CD14-positive monocyte (primary cell): ENCODE data around the gene RAPH1. TPM values are rescaled to one million over a fixed set of nuclear protein-coding genes. Genes with fewer than 3 reads are reported as not detected.

ENCODE experiments used
- DNase-seq, 3 donors: peaks; one replicate each; pipeline ENCODE4 v3.0.0-alpha.2; 2011 to 2022
- H2AFZ ChIP-seq: 2 replicates; pipeline ENCODE4 v1.6.0; 2012; ENCODE audit warnings: mild to moderate bottlenecking, low read depth, low read length, inconsistent platforms; ENCODE audit not compliant: insufficient read depth, poor library complexity, severe bottlenecking
- H3K27ac ChIP-seq, 2 donors: 1 replicate in 1 of 2; 2 replicates in 1 of 2; pipeline ENCODE4 v1.5.1; 2012 to 2013; ENCODE audit warnings: low read length in 2 of 2, control low read depth in 1 of 2, inconsistent platforms in 1 of 2, low read depth in 1 of 2, mild to moderate bottlenecking in 1 of 2
- H3K27me3 ChIP-seq, 2 donors: one replicate each; pipeline versions ENCODE4 v1.6.0 to v1.6.1; 2011 to 2013; ENCODE audit warnings: low read length in 2 of 2; ENCODE audit not compliant: control insufficient read depth in 2 of 2, insufficient read depth in 2 of 2
- H3K36me3 ChIP-seq, 2 donors: replicated peaks in 1 of 2; 1 replicate in 1 of 2; 2 replicates in 1 of 2; pipeline versions ENCODE4 v1.5.1 to v1.6.1; 2012 to 2013; ENCODE audit warnings: low read length in 2 of 2, control low read depth in 1 of 2, inconsistent platforms in 1 of 2, mild to moderate bottlenecking in 1 of 2; ENCODE audit not compliant: insufficient read depth in 2 of 2, control insufficient read depth in 1 of 2
- H3K4me1 ChIP-seq, 2 donors: 1 replicate in 1 of 2; 2 replicates in 1 of 2; pipeline versions ENCODE4 v1.5.1 to v1.6.1; 2012 to 2013; ENCODE audit warnings: low read length in 2 of 2, control low read depth in 1 of 2, inconsistent platforms in 1 of 2, mild to moderate bottlenecking in 1 of 2, moderate library complexity in 1 of 2; ENCODE audit not compliant: insufficient read depth in 2 of 2, control insufficient read depth in 1 of 2
- H3K4me2 ChIP-seq: replicated peaks from 2 replicates; pipeline ENCODE3; 2012; ENCODE audit warnings: low read length, moderate library complexity, mild to moderate bottlenecking; ENCODE audit not compliant: poor library complexity, severe bottlenecking; ENCODE audit errors: extremely low read depth
- H3K4me3 ChIP-seq, 3 experiments: fragments of 200-600 bp in 1 of 3; sonication (generic) in 1 of 3; replicated peaks in 1 of 3; 1 replicate in 2 of 3; 2 replicates in 1 of 3; pipeline ENCODE4 v1.5.1; 2011 to 2013; ENCODE audit warnings: low read length in 3 of 3, mild to moderate bottlenecking in 3 of 3, control low read depth in 2 of 3, low read depth in 2 of 3, inconsistent platforms in 1 of 3, moderate library complexity in 1 of 3
- H3K79me2 ChIP-seq: 2 replicates; pipeline ENCODE4 v1.6.0; 2012; ENCODE audit warnings: mild to moderate bottlenecking, control low read depth, inconsistent platforms, low read length, moderate library complexity; ENCODE audit not compliant: insufficient read depth
- H3K9ac ChIP-seq: 2 replicates; pipeline ENCODE4 v1.6.0; 2017; ENCODE audit warnings: low read length, mild to moderate bottlenecking; ENCODE audit not compliant: insufficient read depth, poor library complexity, severe bottlenecking
- H3K9me3 ChIP-seq, 2 donors: replicated peaks in 1 of 2; 1 replicate in 1 of 2; 2 replicates in 1 of 2; pipeline versions ENCODE4 v1.5.1 to v1.6.1; 2012 to 2013; ENCODE audit warnings: low read length in 2 of 2, control low read depth in 1 of 2; ENCODE audit not compliant: control insufficient read depth in 1 of 2, insufficient read depth in 1 of 2
- H4K20me1 ChIP-seq: 2 replicates; pipeline ENCODE4 v1.6.0; 2012; ENCODE audit warnings: mild to moderate bottlenecking, low read length, control low read depth, moderate library complexity; ENCODE audit not compliant: insufficient read depth
- H3K27ac Mint-ChIP-seq, 7 donors: one replicate each; pipeline ENCODE4 v1.8.0; 2020; ENCODE audit warnings: mild to moderate bottlenecking in 7 of 7, mixed read lengths in 7 of 7, moderate library complexity in 6 of 7, inconsistent platforms in 2 of 7
- H3K27me3 Mint-ChIP-seq, 3 donors: one replicate each; pipeline ENCODE4 v1.8.0; 2021 to 2022; ENCODE audit warnings: low read depth in 3 of 3, mild to moderate bottlenecking in 3 of 3, mixed read lengths in 3 of 3, moderate library complexity in 3 of 3, inconsistent platforms in 1 of 3
- H3K36me3 Mint-ChIP-seq, 2 donors: one replicate each; pipeline ENCODE4 v1.8.0; 2020; ENCODE audit warnings: mixed read lengths in 2 of 2, inconsistent platforms in 1 of 2, mild to moderate bottlenecking in 1 of 2
- H3K4me1 Mint-ChIP-seq: one replicate; pipeline ENCODE4 v1.8.0; 2020; ENCODE audit warnings: mild to moderate bottlenecking, mixed read lengths
- H3K4me3 Mint-ChIP-seq, 2 donors: one replicate each; pipeline ENCODE4 v1.8.0; 2020; ENCODE audit warnings: mild to moderate bottlenecking in 2 of 2, mixed read lengths in 2 of 2, moderate library complexity in 1 of 2
- H3K9me3 Mint-ChIP-seq, 7 donors: one replicate each; pipeline ENCODE4 v1.8.0; 2020 to 2022; ENCODE audit warnings: mixed read lengths in 7 of 7, mild to moderate bottlenecking in 6 of 7, moderate library complexity in 6 of 7, inconsistent platforms in 2 of 7
- CTCF ChIP-seq: fragments of 200-600 bp; IDR thresholded peaks from one replicate; pipeline ENCODE4 v1.8.0; 2022; ENCODE audit warnings: antibody characterized with exemption, mild to moderate bottlenecking
- WGBS: methylation state at CpG from one replicate; pipeline ENCODE4 v1.1.5; 2013; ENCODE audit warnings: missing lambda C conversion rate; ENCODE audit not compliant: insufficient coverage; 5-methylcytosine and 5-hydroxymethylcytosine counted together
- intact Hi-C, 2 donors: fragments of 100-400 bp; cut with micrococcal nuclease; formaldehyde crosslinking; loops; one replicate each; pipeline versions ENCODE4 v1.15.0 to v1.15.1; 2023
- polyA plus RNA-seq, 3 donors: library from polyadenylated mRNA; depleted of rRNA in 1 of 3; unstranded in 2 of 3; stranded (reverse) in 1 of 3; fragments of 300-500 nt in 2 of 3; fragments of >200 nt in 1 of 3; fragmentation: Illumina TruSeq in 2 of 3; gene quantifications; 1 replicate in 2 of 3; 2 replicates in 1 of 3; pipeline ENCODE4 v1.2.3, GENCODE V29; 2012 to 2021

RAPH1 gene
- polyA plus RNA-seq, 3 donors: 3.8 to 5.1 (median 4.5) TPM

GRCh38 chr2:203548887-203549286 lies 13.8 kb upstream of the RAPH1 start:
- no peaks in the 10 kb centered on the region for H3K9me3 Mint-ChIP-seq
- no peak overlapping the region for H3K9ac ChIP-seq
- H3K27ac Mint-ChIP-seq: no peak overlapping the region
- no peaks in the 10 kb centered on the region for H3K79me2 ChIP-seq
- peaks cover 11% of the 10 kb centered on the region for H3K4me1 Mint-ChIP-seq
- H4K20me1 ChIP-seq: no peaks in the 10 kb centered on the region
- H3K36me3 ChIP-seq: no peaks in the 10 kb centered on the region
- H3K4me3 ChIP-seq: no peak overlapping the region
- no peak overlapping the region for H3K27ac ChIP-seq
- peaks cover 7 to 13% (median 8%) of the 10 kb centered on the region in 3 donors for H3K27me3 Mint-ChIP-seq
- no peak overlapping the region for H3K4me3 Mint-ChIP-seq
- no peak overlapping the region for H3K4me2 ChIP-seq
- H3K36me3 Mint-ChIP-seq: no peaks in the 10 kb centered on the region
- intact Hi-C loops: no loop called here
- no peaks in the 10 kb centered on the region for H3K9me3 ChIP-seq
- TF ChIP-seq CTCF: no peak
- DNase-seq: no peak
- no peaks in the 10 kb centered on the region for H3K27me3 ChIP-seq
- H2AFZ ChIP-seq: no peak overlapping the region
- peaks cover 4 to 5% of the 10 kb centered on the region in 2 donors for H3K4me1 ChIP-seq

GRCh38 chr2:203547356-203547755 lies 12.3 kb upstream of the RAPH1 start:
- no peak overlapping the region for H3K27ac Mint-ChIP-seq
- H3K4me3 ChIP-seq: no peak overlapping the region
- H3K36me3 Mint-ChIP-seq: no peaks in the 10 kb centered on the region
- no peak overlapping the region for H2AFZ ChIP-seq
- H3K4me3 Mint-ChIP-seq: no peak overlapping the region
- H3K27ac ChIP-seq: no peak overlapping the region
- no peak for DNase-seq
- H3K9ac ChIP-seq: no peak overlapping the region
- TF ChIP-seq CTCF: no peak
- H3K36me3 ChIP-seq: no peaks in the 10 kb centered on the region
- no peaks in the 10 kb centered on the region for H4K20me1 ChIP-seq
- intact Hi-C loops: no loop called here
- no peaks in the 10 kb centered on the region for H3K79me2 ChIP-seq
- peaks cover 11% of the 10 kb centered on the region for H3K4me1 Mint-ChIP-seq
- H3K9me3 Mint-ChIP-seq: peaks cover 0 to 2% (median 0%) of the 10 kb centered on the region in 7 donors
- no peaks in the 10 kb centered on the region for H3K9me3 ChIP-seq
- H3K4me1 ChIP-seq: peaks cover 4 to 5% of the 10 kb centered on the region in 2 donors
- peaks cover 10 to 15% (median 12%) of the 10 kb centered on the region in 3 donors for H3K27me3 Mint-ChIP-seq
- no peak overlapping the region for H3K4me2 ChIP-seq
- no peaks in the 10 kb centered on the region for H3K27me3 ChIP-seq
- 100% methylated on average over 1 of the region's 1 CpG for WGBS
